Glutamatergic neuron (in vitro differentiated cells): ENCODE results near the gene ZNF652. TPM values are rescaled to one million over a fixed set of nuclear protein-coding genes. Genes with fewer than 3 reads are reported as not detected.

Source experiments
- DNase-seq: peaks from one replicate; pipeline ENCODE4 v3.0.0; 2022
- H3K27ac Mint-ChIP-seq: one replicate; pipeline ENCODE4 v1.8.0; 2020; ENCODE audit warnings: mild to moderate bottlenecking, mixed read lengths, inconsistent platforms; ENCODE audit not compliant: unreplicated experiment
- H3K27me3 Mint-ChIP-seq: one replicate; pipeline ENCODE4 v1.8.0; 2020; ENCODE audit warnings: mild to moderate bottlenecking, moderate library complexity, mixed read lengths, inconsistent platforms; ENCODE audit not compliant: unreplicated experiment
- H3K36me3 Mint-ChIP-seq: one replicate; pipeline ENCODE4 v1.8.0; 2020; ENCODE audit warnings: mild to moderate bottlenecking, mixed read lengths, inconsistent platforms; ENCODE audit not compliant: unreplicated experiment
- H3K4me1 Mint-ChIP-seq: one replicate; pipeline ENCODE4 v1.8.0; 2020; ENCODE audit warnings: mild to moderate bottlenecking, low read depth, mixed read lengths, inconsistent platforms; ENCODE audit not compliant: unreplicated experiment
- H3K4me3 Mint-ChIP-seq: one replicate; pipeline ENCODE4 v1.8.0; 2020; ENCODE audit warnings: mild to moderate bottlenecking, mixed read lengths, inconsistent platforms; ENCODE audit not compliant: unreplicated experiment
- H3K9me3 Mint-ChIP-seq: one replicate; pipeline ENCODE4 v1.8.0; 2020; ENCODE audit warnings: mild to moderate bottlenecking, moderate library complexity, mixed read lengths, inconsistent platforms; ENCODE audit not compliant: unreplicated experiment
- CTCF ChIP-seq: fragments of 200-600 bp; sonication (generic); IDR thresholded peaks from one replicate; pipeline ENCODE4 v1.5.0; 2021; ENCODE audit not compliant: partially characterized antibody, unreplicated experiment
- total RNA-seq: library from RNA; stranded (reverse); fragmentation: NEBNext Ultra II Directional; extraction: Animal tissue kit (Norgen Biotek cat#: 25700); gene quantifications from one replicate; pipeline ENCODE4 v1.2.1, GENCODE V29; 2021; ENCODE audit not compliant: unreplicated experiment

Gene ZNF652
- total RNA-seq, 1 donor from 2014 or later, result 37.4 TPM

GRCh38 chr17:49298371-49298976 lies 63.6 kb downstream of the ZNF652 start:
- no peaks in the 10 kb centered on the region for H3K4me1 Mint-ChIP-seq
- DNase-seq, result no peak
- no peaks in the 10 kb centered on the region for H3K9me3 Mint-ChIP-seq
- no peak for TF ChIP-seq CTCF
- H3K27ac Mint-ChIP-seq, result no peak overlapping the region
- no peak overlapping the region for H3K4me3 Mint-ChIP-seq
- no peaks in the 10 kb centered on the region for H3K27me3 Mint-ChIP-seq
- H3K36me3 Mint-ChIP-seq, result no peaks in the 10 kb centered on the region

- Mint-ChIP-seq H3K27me3 (no peaks in the 10 kb centered on the region), H3K9me3 (no peaks in the 10 kb centered on the region), H3K4me3 (no peak overlapping the region), H3K27ac (no peak overlapping the region), H3K4me1 (no peaks in the 10 kb centered on the region), H3K36me3 (no peaks in the 10 kb centered on the region)
- DNase-seq, result no peak
- no peak for TF ChIP-seq CTCF
Observed at GRCh38 chr17:49297141-49297540, 64.9 kb downstream of the ZNF652 start.

GRCh38 chr17:49294122-49294521 lies 67.9 kb downstream of the ZNF652 start:
- no peak for TF ChIP-seq CTCF
- H3K27ac Mint-ChIP-seq, result no peak overlapping the region
- H3K4me3 Mint-ChIP-seq, result no peak overlapping the region
- H3K36me3 Mint-ChIP-seq, result no peaks in the 10 kb centered on the region
- no peaks in the 10 kb centered on the region for H3K4me1 Mint-ChIP-seq
- H3K27me3 Mint-ChIP-seq, result no peaks in the 10 kb centered on the region
- no peaks in the 10 kb centered on the region for H3K9me3 Mint-ChIP-seq
- no peak for DNase-seq

- no peak for TF ChIP-seq CTCF
- no peaks in the 10 kb centered on the region for H3K36me3 Mint-ChIP-seq
- H3K27me3 Mint-ChIP-seq, result no peaks in the 10 kb centered on the region
- no peaks in the 10 kb centered on the region for H3K9me3 Mint-ChIP-seq
- H3K4me3 Mint-ChIP-seq, result no peak overlapping the region
- H3K4me1 Mint-ChIP-seq, result no peaks in the 10 kb centered on the region
- DNase-seq, result no peak
- H3K27ac Mint-ChIP-seq, result no peak overlapping the region
Observed at GRCh38 chr17:49292901-49293300, 69.1 kb downstream of the ZNF652 start.

DNA sequence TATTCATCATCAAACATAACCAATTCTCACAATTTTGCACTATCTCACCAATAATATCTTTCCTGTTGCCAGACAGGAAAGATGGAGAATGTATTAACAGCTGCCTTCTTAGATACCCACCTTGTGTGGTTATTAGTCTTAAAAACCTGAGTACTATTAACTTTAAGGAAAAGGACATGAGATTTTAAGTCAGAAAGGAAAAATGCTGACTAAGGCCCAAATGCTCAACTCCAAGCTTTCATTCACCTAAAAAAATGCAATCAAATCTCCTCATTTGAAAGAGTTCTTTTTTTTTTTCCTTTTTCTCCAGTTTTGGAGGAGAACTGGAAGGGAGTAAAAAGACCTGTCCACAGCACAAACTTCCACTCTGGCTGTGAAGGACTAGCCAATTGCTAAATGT lies 70.1 kb downstream of the ZNF652 start:
- H3K27ac Mint-ChIP-seq, result no peak overlapping the region
- no peaks in the 10 kb centered on the region for H3K4me1 Mint-ChIP-seq
- no peak overlapping the region for H3K4me3 Mint-ChIP-seq
- DNase-seq, result no peak
- H3K36me3 Mint-ChIP-seq, result no peaks in the 10 kb centered on the region
- no peaks in the 10 kb centered on the region for H3K9me3 Mint-ChIP-seq
- H3K27me3 Mint-ChIP-seq, result no peaks in the 10 kb centered on the region
- no peak for TF ChIP-seq CTCF
